K562 (cell line): ENCODE measurements around the gene BRAP. TPM values are rescaled to one million over a fixed set of nuclear protein-coding genes. Genes with fewer than 3 reads are reported as not detected.

Experiments
- ATAC-seq: fragments of 200-7000 bp; cut with Tn5 transposase; 3 replicates; pipeline ENCODE4 v1.9.1; 2020; ENCODE audit warnings: moderate library complexity
- BruUV-seq: library from RNA; stranded (reverse); fragments of 400-500 nt; replicated peaks from 2 replicates; lab custom pipeline; 2021; lab: Mats Ljungman, UMichigan
- CTCF ChIA-PET: fragments of 300-600 bp; formaldehyde crosslinking; extraction: SDS; loops from one replicate; lab custom pipeline; 2021; ENCODE audit warnings: low intra/inter-chr PET ratio; lab: Yijun Ruan, JAX
- POLR2A ChIA-PET: fragments of 300-600, 350-650 bp; sonication (Branson Sonifier 250); formaldehyde crosslinking; extraction: SDS; loops from one replicate; lab custom pipeline; 2021; ENCODE audit warnings: antibody characterized with exemption, inconsistent platforms; lab: Yijun Ruan, JAX
- DNase-seq, 4 experiments: peaks; one replicate each; pipeline versions ENCODE4 v3.0.0 to v3.0.0-alpha.2; 2011 to 2018; ENCODE audit warnings: low spot score in 3 of 4, mixed read lengths in 3 of 4; ENCODE audit errors: extremely low read depth in 1 of 4
- FAIRE-seq: peaks from 2 replicates; lab custom pipeline; 2011; peaks lifted over from hg19 to GRCh38; lab: Jason Lieb, UNC
- H2AFZ ChIP-seq: 2 replicates; pipeline ENCODE4 v1.6.0; 2011; ENCODE audit warnings: low read depth, low read length, control low read depth, inconsistent platforms
- H3K27ac ChIP-seq: fragments of 200-600 bp; 3 replicates; pipeline ENCODE4 v1.8.0; 2011; ENCODE audit warnings: low read depth, mild to moderate bottlenecking, control low read depth, inconsistent platforms, low read length, moderate library complexity, mixed read lengths; ENCODE audit errors: extremely low read depth
- H3K27me3 ChIP-seq, 2 experiments: fragments of 300-600 bp in 1 of 2; 2 replicates in 1 of 2; 3 replicates in 1 of 2; pipeline versions ENCODE4 v1.6.0 to v1.8.0; 2011; ENCODE audit warnings: inconsistent platforms in 2 of 2, low read length in 2 of 2, mild to moderate bottlenecking in 1 of 2, mixed read lengths in 1 of 2, moderate library complexity in 1 of 2; ENCODE audit not compliant: control insufficient read depth in 2 of 2, insufficient read depth in 2 of 2
- H3K36me3 ChIP-seq: fragments of 300-600 bp; 3 replicates; pipeline ENCODE4 v1.8.0; 2011; ENCODE audit warnings: mild to moderate bottlenecking, low read length, inconsistent platforms; ENCODE audit not compliant: control insufficient read depth, insufficient read depth
- H3K4me1 ChIP-seq, 2 experiments: fragments of 200-600 bp in 1 of 2; replicated peaks in 1 of 2; 2 replicates in 1 of 2; 3 replicates in 1 of 2; pipeline versions ENCODE4 v1.5.1 to v1.8.0; 2011; ENCODE audit warnings: inconsistent platforms in 2 of 2, low read length in 2 of 2, mild to moderate bottlenecking in 1 of 2, mixed read lengths in 1 of 2, moderate library complexity in 1 of 2; ENCODE audit not compliant: control insufficient read depth in 2 of 2, insufficient read depth in 2 of 2
- H3K4me2 ChIP-seq: 2 replicates; pipeline ENCODE4 v1.6.1; 2011; ENCODE audit warnings: low read length, control low read depth, inconsistent platforms, mixed read lengths; ENCODE audit not compliant: insufficient read depth
- H3K4me3 ChIP-seq: fragments of 200-600 bp; sonication (generic), shearing (Covaris generic); 2 replicates; pipeline ENCODE4 v1.5.1; 2016; ENCODE audit warnings: control low read depth, inconsistent platforms
- H3K79me2 ChIP-seq: fragments of 200-600 bp; 3 replicates; pipeline ENCODE4 v1.8.0; 2011; ENCODE audit warnings: low read length, inconsistent platforms; ENCODE audit not compliant: control insufficient read depth, insufficient read depth
- H3K9ac ChIP-seq, 2 experiments: 2 replicates each; pipeline versions ENCODE4 v1.6.0 to v1.6.1; 2011; ENCODE audit warnings: low read depth in 2 of 2, low read length in 2 of 2, control low read depth in 1 of 2, inconsistent platforms in 1 of 2, mild to moderate bottlenecking in 1 of 2, mixed read lengths in 1 of 2; ENCODE audit not compliant: insufficient read depth in 1 of 2
- H3K9me1 ChIP-seq: one replicate; pipeline ENCODE4 v1.6.0; 2011; ENCODE audit warnings: inconsistent platforms, mild to moderate bottlenecking, low read length, moderate library complexity; ENCODE audit not compliant: control insufficient read depth, insufficient read depth
- H3K9me3 ChIP-seq: replicated peaks from 2 replicates; pipeline ENCODE4 v1.5.1; 2011; ENCODE audit warnings: low read depth, low read length, inconsistent platforms; ENCODE audit not compliant: control insufficient read depth, insufficient read depth
- H4K20me1 ChIP-seq: replicated peaks from 2 replicates; pipeline ENCODE4 v1.6.1; 2011; ENCODE audit warnings: low read length, inconsistent platforms, mixed read lengths; ENCODE audit not compliant: control insufficient read depth, insufficient read depth
- ATF7 ChIP-seq: fragments of 450-650 bp; IDR thresholded peaks from 2 replicates; pipeline ENCODE4 v1.7.1; 2014; ENCODE audit warnings: mild to moderate bottlenecking, moderate library complexity
- HMG20B ChIP-seq: fragments of 250-450 bp; sonication (Bioruptor Pico); IDR thresholded peaks from 2 replicates; pipeline ENCODE4 v1.5.0; 2021; ENCODE audit warnings: mild to moderate bottlenecking
- IRF2 ChIP-seq: sonication (generic); formaldehyde crosslinking; IDR thresholded peaks from 2 replicates; pipeline ENCODE4 v1.8.1; 2022; ENCODE audit warnings: mild to moderate bottlenecking, missing genetic modification reagents
- MBD1 ChIP-seq: fragments of 250-450 bp; sonication (Bioruptor Pico); IDR thresholded peaks from 2 replicates; pipeline ENCODE4 v1.8.0; 2022; ENCODE audit warnings: inconsistent platforms
- PHF21A ChIP-seq: fragments of 450-650 bp; IDR thresholded peaks from 2 replicates; pipeline ENCODE4 v1.6.1; 2017; ENCODE audit warnings: low read depth, borderline replicate concordance
- SMAD2 ChIP-seq: fragments of 150-350 bp; IDR thresholded peaks from 2 replicates; pipeline ENCODE4 v1.6.1; 2014; ENCODE audit warnings: low read depth, mild to moderate bottlenecking, low read length
- ZBTB49 ChIP-seq: sonication (generic); formaldehyde crosslinking; IDR thresholded peaks from 2 replicates; pipeline ENCODE4 v1.8.0; 2022; ENCODE audit warnings: missing genetic modification reagents, mild to moderate bottlenecking, borderline replicate concordance
- ZNF175 ChIP-seq: fragments of 200-800 bp; sonication (Bioruptor generic); IDR thresholded peaks from 2 replicates; pipeline ENCODE4 v1.6.1; 2016; ENCODE audit warnings: low read depth, mild to moderate bottlenecking, missing genetic modification characterization, missing compliant biosample characterization
- ZNF57 ChIP-seq: fragments of 450-650 bp; formaldehyde crosslinking; IDR thresholded peaks from 2 replicates; pipeline ENCODE4 v1.4.0; 2020; ENCODE audit warnings: mild to moderate bottlenecking, moderate library complexity
- WGBS: fragments of 100-300 bp; shearing (Covaris generic); methylation state at CpG from one replicate; pipeline ENCODE4 v1.1.6; 2016; ENCODE audit warnings: low coverage, mixed read lengths; ENCODE audit not compliant: insufficient coverage; ENCODE audit errors: missing lambda C conversion rate; 5-methylcytosine and 5-hydroxymethylcytosine counted together
- in situ Hi-C: fragments of 300-500 bp; cut with MboI; formaldehyde crosslinking; loops from 4 replicates; pipeline ENCODE4 v1.15.0; 2018; ENCODE audit warnings: inconsistent platforms, mixed read lengths
- intact Hi-C: fragments of 100-400 bp; cut with micrococcal nuclease; formaldehyde crosslinking; loops from 2 replicates; pipeline ENCODE4 v1.14.2; 2022
- polyA plus RNA-seq, 8 experiments: library from polyadenylated mRNA; depleted of rRNA in 4 of 8; stranded (reverse) in 5 of 8; unstranded in 3 of 8; fragments of >200 nt; fragmentation: Nextera tagmentation in 2 of 8; fragmentation: Illumina TruSeq in 1 of 8; extraction: Ambion mirVana in 2 of 8; extraction: Trizol in 1 of 8; gene quantifications; 2 replicates each; pipeline versions ENCODE4 v1.2.1 to v1.2.3, GENCODE V29; 2011 to 2014; ENCODE audit warnings: inconsistent platforms in 1 of 8, missing spikeins in 1 of 8
- total RNA-seq, 7 experiments: library from RNA; depleted of rRNA in 6 of 7; stranded (reverse); fragments of >200 nt in 6 of 7; fragmentation: Illumina TruSeq in 2 of 7; extraction: Trizol in 2 of 7; gene quantifications; 2 replicates each; pipeline versions ENCODE4 v1.2.1 to v1.2.3, GENCODE V29; 2011 to 2021; ENCODE audit warnings: low replicate concordance in 1 of 7

BRAP gene
- total and polyA plus RNA-seq, 9 of the 15 experiments (the other 6 are each of a cell fraction or from before 2014, with no cell fraction given): 2.2 to 32.6 (median 27.5) TPM

GRCh38 chr12:111733340-111733915, 47.7 kb upstream of the BRAP start:
- FAIRE-seq (no peak), DNase-seq (peak in 1 of 4 experiments; percentile 6), ATAC-seq (no peak; the same call in 2 of the 3 replicates)
- Histone ChIP-seq H3K27me3 (no peaks in the 10 kb centered on the region), H3K9me1 (no peaks in the 10 kb centered on the region), H3K27ac (no peak overlapping the region), H3K4me2 (no peak overlapping the region), H4K20me1 (no peaks in the 10 kb centered on the region), H3K9ac (no peak overlapping the region), H3K36me3 (peaks cover 10% of the 10 kb centered on the region; the same call in 2 of the 3 replicates), H3K4me1 (peaks cover 0 to 5% of the 10 kb centered on the region in 2 experiments; a peak in 2 of 5 replicates), H3K79me2 (no peaks in the 10 kb centered on the region), H3K4me3 (no peak overlapping the region), H3K9me3 (no peaks in the 10 kb centered on the region), H2AFZ (no peak overlapping the region)
- BruUV-seq: no TSS peak
- TF ChIP-seq ATF7 (no peak), ZNF57 (no peak), ZNF175 (CRISPR knock-in tag) (no peak)
- ChIA-PET CTCF (no interaction called here), POLR2A (no interaction called here)
- WGBS: 48% methylated on average over 4 of the region's 8 CpGs
- in situ Hi-C loops (no loop called here), intact Hi-C loops (no loop called here)

GRCh38 chr12:111732786-111733185, 47.0 kb upstream of the BRAP start:
- ChIA-PET POLR2A (interaction anchor here (0.6 kb wide), 1 partner anchor 835 kb away, joined by 3 read pairs; no protein-coding TSS in a partner anchor), CTCF (interaction anchor here (0.6 kb wide), 1 partner anchor 10 kb away, joined by 5 read pairs; no protein-coding TSS in a partner anchor)
- peak overlapping the region in 1 of 2 experiments; percentile 21; a peak in 1 of 4 replicates for H3K9ac ChIP-seq
- no peaks in the 10 kb centered on the region for H3K9me3 ChIP-seq
- no peak overlapping the region for H3K27ac ChIP-seq
- no peak overlapping the region for H3K4me3 ChIP-seq
- H3K4me2 ChIP-seq: no peak overlapping the region
- in situ Hi-C loops: no loop called here
- H3K4me1 ChIP-seq: peaks cover 0 to 5% of the 10 kb centered on the region in 2 experiments; a peak in 2 of 5 replicates
- ATAC-seq (peak; percentile 44), FAIRE-seq (no peak), DNase-seq (peak in 1 of 4 experiments; percentile 5)
- no peaks in the 10 kb centered on the region for H3K79me2 ChIP-seq
- WGBS: 42% methylated on average over 3 of the region's 4 CpGs
- no peaks in the 10 kb centered on the region for H4K20me1 ChIP-seq
- H3K36me3 ChIP-seq: peaks cover 11% of the 10 kb centered on the region; the same call in 2 of the 3 replicates
- intact Hi-C loops: no loop called here
- BruUV-seq: no TSS peak
- H2AFZ ChIP-seq: no peak overlapping the region
- no peaks in the 10 kb centered on the region for H3K9me1 ChIP-seq
- no peaks in the 10 kb centered on the region for H3K27me3 ChIP-seq
- TF ChIP-seq IRF2 (CRISPR knock-in tag) (no peak), MBD1 (CRISPR knock-in tag) (no peak), HMG20B (no peak), SMAD2 (no peak), ZBTB49 (CRISPR knock-in tag) (no peak), PHF21A (no peak)
